ENCODE measurements around the gene STK32C.
"Not testable (repeated sequence)": the region's sequence is repeated elsewhere in the genome, so short reads cannot be mapped to it uniquely, and the experiment has no call there.

STK32C gene

GRCh38 chr10:132160231-132160630 is 147.5 kb downstream of the STK32C start:
- not testable (repeated sequence) for H3K27ac ChIP-seq (ENCODE audit: low read depth in 2 of 2, low read length in 2 of 2); H3K9me3 ChIP-seq (ENCODE audit: control insufficient read depth in 2 of 2, low read length in 2 of 2); H3K4me3 ChIP-seq (ENCODE audit: low read length in 2 of 2); H3K36me3 ChIP-seq (ENCODE audit: control insufficient read depth in 2 of 2, insufficient read depth in 2 of 2, low read length in 2 of 2); H3K27me3 ChIP-seq (ENCODE audit: control insufficient read depth in 2 of 2, insufficient read depth in 2 of 2, low read length in 2 of 2); H3K9ac ChIP-seq (ENCODE audit: low read depth in 1 of 2, low read length in 2 of 2)
- peaks cover 7 to 13% of the 10 kb centered on the region in 2 donors for H3K4me1 ChIP-seq (ENCODE audit: control insufficient read depth in 2 of 2, insufficient read depth in 2 of 2, low read length in 2 of 2)

GRCh38 chr10:132159302-132160230 is 148.2 kb downstream of the STK32C start:
- H3K27ac ChIP-seq (ENCODE audit: low read depth in 2 of 2, low read length in 2 of 2); H3K36me3 ChIP-seq (ENCODE audit: control insufficient read depth in 2 of 2, insufficient read depth in 2 of 2, low read length in 2 of 2); H3K27me3 ChIP-seq (ENCODE audit: control insufficient read depth in 2 of 2, insufficient read depth in 2 of 2, low read length in 2 of 2); H3K4me3 ChIP-seq (ENCODE audit: low read length in 2 of 2); H3K9me3 ChIP-seq (ENCODE audit: control insufficient read depth in 2 of 2, low read length in 2 of 2); H3K9ac ChIP-seq (ENCODE audit: low read depth in 1 of 2, low read length in 2 of 2): not testable (repeated sequence)
- H3K4me1 ChIP-seq (ENCODE audit: control insufficient read depth in 2 of 2, insufficient read depth in 2 of 2, low read length in 2 of 2) = peaks cover 7 to 13% of the 10 kb centered on the region in 2 donors

DNA sequence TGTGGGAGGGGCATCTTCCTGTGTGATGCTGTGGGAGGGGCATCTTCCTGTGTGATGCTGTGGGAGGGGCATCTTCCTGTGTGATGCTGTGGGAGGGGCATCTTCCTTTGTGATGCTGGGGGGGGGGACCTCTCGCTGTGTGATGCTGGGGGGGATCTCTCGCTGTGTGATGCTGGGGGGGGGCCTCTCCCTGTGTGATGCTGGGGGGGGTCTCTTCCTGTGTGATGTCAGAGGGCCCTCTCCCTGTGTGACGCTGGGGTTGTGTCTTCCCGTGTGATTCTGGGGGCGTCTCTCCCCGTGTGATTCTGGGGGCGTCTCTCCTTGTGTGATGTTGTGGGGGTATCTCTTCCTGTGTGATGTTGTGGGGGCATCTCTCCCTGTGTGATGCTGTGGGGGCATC is 148.9 kb downstream of the STK32C start:
- peaks cover 7 to 12% of the 10 kb centered on the region in 2 donors for H3K4me1 ChIP-seq (ENCODE audit: control insufficient read depth in 2 of 2, insufficient read depth in 2 of 2, low read length in 2 of 2)
- H3K36me3 ChIP-seq (ENCODE audit: control insufficient read depth in 2 of 2, insufficient read depth in 2 of 2, low read length in 2 of 2) = no peaks in the 10 kb centered on the region
- no peaks in the 10 kb centered on the region for H3K9me3 ChIP-seq (ENCODE audit: control insufficient read depth in 2 of 2, low read length in 2 of 2)
- no peak overlapping the region for H3K4me3 ChIP-seq (ENCODE audit: low read length in 2 of 2)
- no peaks in the 10 kb centered on the region for H3K27me3 ChIP-seq (ENCODE audit: control insufficient read depth in 2 of 2, insufficient read depth in 2 of 2, low read length in 2 of 2)
- H3K27ac ChIP-seq (ENCODE audit: low read depth in 2 of 2, low read length in 2 of 2) = no peak overlapping the region
- no peak overlapping the region for H3K9ac ChIP-seq (ENCODE audit: low read depth in 1 of 2, low read length in 2 of 2)

DNA sequence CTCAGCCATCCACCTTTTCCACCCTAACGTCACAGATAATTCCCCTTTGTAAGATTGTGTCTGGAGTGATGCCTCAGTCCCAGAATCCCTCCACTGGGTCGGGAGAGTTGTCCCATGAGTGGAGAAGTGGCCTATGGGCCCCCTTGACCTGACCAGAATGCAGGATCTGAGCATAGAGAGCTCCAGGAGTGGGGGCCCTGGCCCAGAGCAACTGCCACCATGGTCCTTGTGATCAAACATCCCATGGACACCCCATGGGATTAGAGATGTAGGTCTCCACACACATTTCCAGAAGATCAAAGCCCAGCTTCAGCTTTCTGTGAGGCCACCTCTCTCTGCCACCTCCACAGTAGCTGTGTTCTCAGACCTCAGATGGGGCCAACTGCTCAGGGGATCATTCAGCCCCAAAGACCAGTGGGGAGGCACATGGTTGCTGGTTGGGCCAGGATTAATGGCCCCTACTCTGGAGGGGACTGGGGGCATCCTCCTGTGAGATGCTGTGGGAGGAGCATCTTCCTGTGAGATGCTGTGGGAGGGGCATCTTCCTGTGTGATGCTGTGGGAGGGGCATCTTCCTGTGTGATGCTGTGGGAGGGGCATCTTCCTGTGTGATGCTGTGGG is 149.5 kb downstream of the STK32C start:
- Histone ChIP-seq H3K9me3 (ENCODE audit: control insufficient read depth in 2 of 2, low read length in 2 of 2) (no peaks in the 10 kb centered on the region), H3K27me3 (ENCODE audit: control insufficient read depth in 2 of 2, insufficient read depth in 2 of 2, low read length in 2 of 2) (no peaks in the 10 kb centered on the region), H3K4me3 (ENCODE audit: low read length in 2 of 2) (no peak overlapping the region), H3K36me3 (ENCODE audit: control insufficient read depth in 2 of 2, insufficient read depth in 2 of 2, low read length in 2 of 2) (no peaks in the 10 kb centered on the region), H3K9ac (ENCODE audit: low read depth in 1 of 2, low read length in 2 of 2) (no peak overlapping the region), H3K27ac (ENCODE audit: low read depth in 2 of 2, low read length in 2 of 2) (no peak overlapping the region), H3K4me1 (ENCODE audit: control insufficient read depth in 2 of 2, insufficient read depth in 2 of 2, low read length in 2 of 2) (peaks cover 7% of the 10 kb centered on the region in 2 donors)

Measured in mucosa of rectum (tissue), 2 donors.